H9 (cell line): ENCODE measurements around the gene IL31RA. TPM values are rescaled to one million over a fixed set of nuclear protein-coding genes. Genes with fewer than 3 reads are reported as not detected.

Experiments used
- DNase-seq: peaks from one replicate; pipeline ENCODE4 v3.0.0-alpha.2; 2017
- H2AFZ ChIP-seq: one replicate; pipeline ENCODE4 v1.6.1; 2013; ENCODE audit warnings: mild to moderate bottlenecking, low read length, control low read depth, moderate library complexity
- H2AK5ac ChIP-seq: 2 replicates; pipeline ENCODE4 v1.6.1; 2013; ENCODE audit warnings: low read length, control low read depth, mixed read lengths; ENCODE audit not compliant: insufficient read length
- H2BK120ac ChIP-seq: one replicate; pipeline ENCODE4 v1.6.1; 2013; ENCODE audit warnings: low read depth, mild to moderate bottlenecking, low read length, control low read depth, inconsistent platforms; ENCODE audit not compliant: poor library complexity, severe bottlenecking
- H2BK12ac ChIP-seq: 2 replicates; pipeline ENCODE4 v1.6.1; 2013; ENCODE audit warnings: low read length, control low read depth, mixed read lengths, low read depth; ENCODE audit not compliant: insufficient read length
- H2BK15ac ChIP-seq: 2 replicates; pipeline ENCODE4 v1.6.1; 2013; ENCODE audit warnings: low read depth, low read length, control low read depth
- H2BK20ac ChIP-seq: one replicate; pipeline ENCODE4 v1.6.1; 2013; ENCODE audit warnings: low read depth, mild to moderate bottlenecking, low read length, control low read depth, inconsistent platforms; ENCODE audit not compliant: poor library complexity, severe bottlenecking
- H2BK5ac ChIP-seq: 2 replicates; pipeline ENCODE4 v1.6.1; 2013; ENCODE audit warnings: low read length, control low read depth, mixed read lengths; ENCODE audit not compliant: insufficient read length
- H3K14ac ChIP-seq: 2 replicates; pipeline ENCODE4 v1.6.1; 2013; ENCODE audit warnings: low read length, control low read depth; ENCODE audit not compliant: insufficient read depth
- H3K18ac ChIP-seq: 2 replicates; pipeline ENCODE4 v1.6.1; 2013; ENCODE audit warnings: low read depth, mild to moderate bottlenecking, mixed read lengths, low read length, control low read depth; ENCODE audit not compliant: insufficient read length
- H3K23ac ChIP-seq: 2 replicates; pipeline ENCODE4 v1.6.1; 2013; ENCODE audit warnings: low read length, control low read depth, mixed read lengths, low read depth; ENCODE audit not compliant: insufficient read length
- H3K23me2 ChIP-seq: 2 replicates; pipeline ENCODE4 v1.6.1; 2013; ENCODE audit warnings: low read depth, mild to moderate bottlenecking, mixed read lengths, low read length, control low read depth; ENCODE audit not compliant: insufficient read length, poor library complexity, severe bottlenecking
- H3K27ac ChIP-seq: 2 replicates; pipeline ENCODE4 v1.5.1; 2013; ENCODE audit warnings: low read length, control low read depth, mixed read lengths, low read depth; ENCODE audit not compliant: insufficient read length
- H3K27me3 ChIP-seq: 2 replicates; pipeline ENCODE4 v1.6.1; 2013; ENCODE audit warnings: low read length, control low read depth, inconsistent platforms; ENCODE audit not compliant: insufficient read depth
- H3K4ac ChIP-seq: 2 replicates; pipeline ENCODE4 v1.6.1; 2013; ENCODE audit warnings: low read depth, mild to moderate bottlenecking, control low read depth, inconsistent platforms, low read length, moderate library complexity
- H3K4me1 ChIP-seq: 2 replicates; pipeline ENCODE4 v1.6.1; 2013; ENCODE audit warnings: low read length, control low read depth, inconsistent platforms; ENCODE audit not compliant: insufficient read depth
- H3K4me2 ChIP-seq: 2 replicates; pipeline ENCODE4 v1.6.1; 2013; ENCODE audit warnings: low read length, control low read depth, mixed read lengths; ENCODE audit not compliant: insufficient read length, insufficient read depth
- H3K56ac ChIP-seq: 2 replicates; pipeline ENCODE4 v1.6.1; 2013; ENCODE audit warnings: low read depth, mild to moderate bottlenecking, mixed read lengths, low read length, control low read depth; ENCODE audit not compliant: insufficient read length
- H3K79me1 ChIP-seq: 2 replicates; pipeline ENCODE4 v1.6.1; 2013; ENCODE audit warnings: low read depth, mild to moderate bottlenecking, moderate library complexity, low read length, control low read depth, inconsistent platforms; ENCODE audit not compliant: insufficient read depth, poor library complexity, severe bottlenecking
- H3K79me2 ChIP-seq: 2 replicates; pipeline ENCODE4 v1.6.1; 2013; ENCODE audit warnings: low read length, control low read depth, inconsistent platforms; ENCODE audit not compliant: insufficient read depth
- H3K9ac ChIP-seq: 2 replicates; pipeline ENCODE4 v1.6.1; 2013; ENCODE audit warnings: low read length, control low read depth, mixed read lengths; ENCODE audit not compliant: insufficient read length; ENCODE audit errors: extremely low read depth
- H3K9me3 ChIP-seq: one replicate; pipeline ENCODE4 v1.6.1; 2013; ENCODE audit warnings: low read depth, low read length, inconsistent platforms; ENCODE audit not compliant: control insufficient read depth
- H3T11ph ChIP-seq: one replicate; pipeline ENCODE4 v1.6.1; 2013; ENCODE audit warnings: mild to moderate bottlenecking, low read length, control low read depth, inconsistent platforms
- H4K20me1 ChIP-seq: one replicate; pipeline ENCODE4 v1.6.1; 2013; ENCODE audit not compliant: control insufficient read depth, insufficient read length, insufficient read depth
- H4K5ac ChIP-seq: 2 replicates; pipeline ENCODE4 v1.6.1; 2013; ENCODE audit warnings: low read depth, mild to moderate bottlenecking, mixed read lengths, low read length, control low read depth; ENCODE audit not compliant: insufficient read length
- H4K8ac ChIP-seq: replicated peaks from 2 replicates; pipeline ENCODE4 v1.6.1; 2013; ENCODE audit warnings: low read length, control low read depth, mixed read lengths, low read depth; ENCODE audit not compliant: insufficient read length
- H4K91ac ChIP-seq: 2 replicates; pipeline ENCODE4 v1.6.1; 2013; ENCODE audit warnings: low read depth, mild to moderate bottlenecking, moderate library complexity, mixed read lengths, low read length, control low read depth; ENCODE audit not compliant: insufficient read length
- H3K27ac Mint-ChIP-seq, 3 experiments: 2 replicates in 2 of 3; 3 replicates in 1 of 3; pipeline ENCODE4 v1.8.0; 2020 to 2021; ENCODE audit warnings: mixed read lengths in 3 of 3, mild to moderate bottlenecking in 1 of 3, moderate library complexity in 1 of 3
- H3K27me3 Mint-ChIP-seq: 2 replicates; pipeline ENCODE4 v1.8.0; 2021; ENCODE audit warnings: low read depth, mild to moderate bottlenecking, moderate library complexity, mixed read lengths
- H3K36me3 Mint-ChIP-seq, 3 experiments: 2 replicates in 2 of 3; 3 replicates in 1 of 3; pipeline ENCODE4 v1.8.0; 2020 to 2021; ENCODE audit warnings: low read depth in 3 of 3, mixed read lengths in 3 of 3; ENCODE audit not compliant: insufficient read depth in 1 of 3
- H3K4me1 Mint-ChIP-seq, 2 experiments: 2 replicates each; pipeline ENCODE4 v1.8.0; 2020; ENCODE audit warnings: mixed read lengths in 2 of 2
- H3K4me3 Mint-ChIP-seq, 2 experiments: 2 replicates in 1 of 2; 3 replicates in 1 of 2; pipeline ENCODE4 v1.8.0; 2020 to 2021; ENCODE audit warnings: mild to moderate bottlenecking in 2 of 2, mixed read lengths in 2 of 2, moderate library complexity in 1 of 2
- H3K9me3 Mint-ChIP-seq, 2 experiments: 2 replicates in 1 of 2; 3 replicates in 1 of 2; pipeline ENCODE4 v1.8.0; 2020; ENCODE audit warnings: mild to moderate bottlenecking in 2 of 2, mixed read lengths in 2 of 2, moderate library complexity in 1 of 2
- CTCF ChIP-seq: fragments of 200-600 bp; sonication (generic); conservative IDR thresholded peaks from 3 replicates; pipeline ENCODE4 v1.8.0; 2021; ENCODE audit warnings: antibody characterized with exemption, mild to moderate bottlenecking
- total RNA-seq: library from RNA; stranded (reverse); gene quantifications from 2 replicates; pipeline ENCODE4 v1.2.1, GENCODE V29; 2021

IL31RA gene
- total RNA-seq, 1 experiment from 2014 or later: 0.11 TPM

- Histone ChIP-seq H2BK15ac (no peak overlapping the region), H3K23me2 (no peaks in the 10 kb centered on the region), H4K20me1 (no peaks in the 10 kb centered on the region), H3K4me1 (no peaks in the 10 kb centered on the region; the same call in 1 of the 2 replicates), H4K91ac (no peak overlapping the region), H3K4me2 (no peak overlapping the region), H3T11ph (no peak overlapping the region), H2AFZ (no peak overlapping the region), H3K9ac (no peak overlapping the region), H3K4ac (no peak overlapping the region), H2BK12ac (no peak overlapping the region), H3K14ac (no peak overlapping the region), H3K79me1 (no peaks in the 10 kb centered on the region), H3K27me3 (no peaks in the 10 kb centered on the region), H3K79me2 (no peaks in the 10 kb centered on the region), H3K23ac (no peak overlapping the region), H2AK5ac (no peak overlapping the region), H2BK20ac (no peak overlapping the region), H3K18ac (no peak overlapping the region), H3K56ac (no peak overlapping the region), H3K9me3 (no peaks in the 10 kb centered on the region), H3K27ac (no peak overlapping the region), H2BK120ac (no peak overlapping the region), H4K5ac (no peak overlapping the region), H4K8ac (no peak overlapping the region), H2BK5ac (no peak overlapping the region)
- no peaks in the 10 kb centered on the region for H3K36me3 Mint-ChIP-seq
- H3K9me3 Mint-ChIP-seq: peaks cover 5 to 11% of the 10 kb centered on the region in 2 experiments
- H3K27ac Mint-ChIP-seq: no peak overlapping the region
- no peak overlapping the region for H3K4me3 Mint-ChIP-seq
- H3K27me3 Mint-ChIP-seq: no peaks in the 10 kb centered on the region
- no peak for TF ChIP-seq CTCF
- no peaks in the 10 kb centered on the region for H3K4me1 Mint-ChIP-seq
- DNase-seq: no peak
Measured at GRCh38 chr5:55877655-55878054, 26.5 kb downstream of the IL31RA start.
